HEK293T (cell line): ENCODE results near the gene DHRS13.

Experiments used
- BHLHE40 ChIP-seq: fragments of 450-650 bp; IDR thresholded peaks from 2 replicates; pipeline ENCODE4 v1.6.1; 2016; ENCODE audit warnings: mild to moderate bottlenecking, moderate library complexity, borderline replicate concordance
- ELF4 ChIP-seq: fragments of 450-650 bp; IDR thresholded peaks from 2 replicates; pipeline ENCODE4 v1.6.1; 2017; ENCODE audit warnings: antibody characterized with exemption
- FOXM1 ChIP-seq: fragments of 450-650 bp; IDR thresholded peaks from 2 replicates; pipeline ENCODE4 v1.6.1; 2017; ENCODE audit warnings: mild to moderate bottlenecking, borderline replicate concordance
- HDGF ChIP-seq: fragments of 450-650 bp; IDR thresholded peaks from 2 replicates; pipeline ENCODE4 v1.6.1; 2017; ENCODE audit warnings: antibody characterized with exemption, borderline replicate concordance
- LEF1 ChIP-seq: fragments of 450-650 bp; IDR thresholded peaks from 2 replicates; pipeline ENCODE4 v1.6.1; 2017; ENCODE audit warnings: mild to moderate bottlenecking, borderline replicate concordance
- NFRKB ChIP-seq: fragments of 450-650 bp; IDR thresholded peaks from 2 replicates; pipeline ENCODE4 v1.6.1; 2016; ENCODE audit warnings: mild to moderate bottlenecking, moderate library complexity
- SP1 ChIP-seq: fragments of 450-650 bp; IDR thresholded peaks from 2 replicates; pipeline ENCODE4 v1.6.1; 2017
- SUZ12 ChIP-seq: fragments of 450-650 bp; IDR thresholded peaks from 2 replicates; pipeline ENCODE4 v1.6.1; 2016; ENCODE audit warnings: mild to moderate bottlenecking
- ZNF384 ChIP-seq: fragments of 450-650 bp; IDR thresholded peaks from 2 replicates; pipeline ENCODE4 v1.6.1; 2016
- TF ChIP-seq, protein P1 (sequence below): fragments of 450-650 bp; IDR thresholded peaks from 2 replicates; pipeline ENCODE4 v1.6.1; 2016

DNA sequence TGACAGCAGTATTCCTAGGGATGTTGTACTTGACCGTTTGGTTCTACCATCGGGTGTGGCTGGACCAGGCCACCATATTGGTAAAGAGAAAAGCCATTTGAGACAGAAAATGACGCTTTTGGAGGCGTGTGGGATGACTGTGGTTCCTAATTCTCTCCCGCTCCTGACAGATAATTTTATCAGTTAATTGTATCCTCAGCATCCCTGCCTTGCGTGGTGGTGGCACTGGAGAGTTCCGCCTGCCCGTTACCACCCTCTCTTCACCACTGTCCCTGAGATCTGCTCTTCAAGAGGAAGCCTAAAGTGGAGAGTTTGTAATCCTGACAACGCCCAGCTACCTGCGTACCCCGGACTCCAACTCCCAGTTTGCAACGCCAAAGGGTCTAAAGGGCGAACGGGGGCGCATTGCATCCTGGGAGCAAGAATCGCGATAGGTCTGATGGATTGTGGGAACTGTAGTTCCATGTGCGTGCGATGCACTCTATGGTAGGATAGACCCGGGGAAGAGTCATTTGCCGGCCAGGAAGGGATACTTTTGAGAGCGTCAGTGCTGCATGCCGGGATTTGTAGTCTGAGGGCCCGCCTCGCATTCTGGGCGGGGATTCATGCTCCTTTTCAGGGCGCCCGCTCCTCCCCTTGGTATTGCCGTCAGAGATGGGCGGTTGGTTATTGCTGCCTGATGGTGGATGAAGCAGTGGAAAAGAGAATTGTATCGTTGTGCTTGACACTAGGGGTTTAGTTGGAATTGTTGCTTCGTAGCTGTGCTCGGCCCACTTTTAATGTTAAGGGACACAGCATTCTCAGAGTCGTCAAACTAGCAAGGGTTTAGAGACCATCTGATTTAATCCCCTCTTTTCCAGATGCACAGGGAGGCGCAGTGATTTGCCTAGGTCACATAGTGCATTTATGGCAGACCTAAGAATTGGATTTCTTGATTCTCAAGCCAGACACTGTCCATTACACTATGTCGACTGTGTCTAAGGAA lies 49.4 kb upstream of the DHRS13 start:
- TF ChIP-seq, protein P1, sequence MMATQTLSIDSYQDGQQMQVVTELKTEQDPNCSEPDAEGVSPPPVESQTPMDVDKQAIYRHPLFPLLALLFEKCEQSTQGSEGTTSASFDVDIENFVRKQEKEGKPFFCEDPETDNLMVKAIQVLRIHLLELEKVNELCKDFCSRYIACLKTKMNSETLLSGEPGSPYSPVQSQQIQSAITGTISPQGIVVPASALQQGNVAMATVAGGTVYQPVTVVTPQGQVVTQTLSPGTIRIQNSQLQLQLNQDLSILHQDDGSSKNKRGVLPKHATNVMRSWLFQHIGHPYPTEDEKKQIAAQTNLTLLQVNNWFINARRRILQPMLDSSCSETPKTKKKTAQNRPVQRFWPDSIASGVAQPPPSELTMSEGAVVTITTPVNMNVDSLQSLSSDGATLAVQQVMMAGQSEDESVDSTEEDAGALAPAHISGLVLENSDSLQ: no peak
- TF ChIP-seq BHLHE40 (no peak), LEF1 (no peak), FOXM1 (no peak), ZNF384 (no peak), HDGF (peak; percentile 22; the same call in 1 of the 2 replicates), SUZ12 (no peak; the same call in 1 of the 2 replicates), SP1 (no peak), ELF4 (peak; percentile 91), NFRKB (no peak; the same call in 1 of the 2 replicates)
